Nephron (organoid): ENCODE results near the gene TOM1.
A peak's percentile ranks its signal among the peaks of the same experiment; 100 is the strongest.

Experiments
- H3K27ac Mint-ChIP-seq, 3 experiments: 2 replicates each; pipeline ENCODE4 v1.8.0; 2020; ENCODE audit warnings: mixed read lengths in 3 of 3, mild to moderate bottlenecking in 2 of 3, moderate library complexity in 1 of 3
- H3K27me3 Mint-ChIP-seq: 2 replicates; pipeline ENCODE4 v1.8.0; 2021; ENCODE audit warnings: low read depth, mild to moderate bottlenecking, moderate library complexity, mixed read lengths
- H3K36me3 Mint-ChIP-seq: 2 replicates; pipeline ENCODE4 v1.8.0; 2020; ENCODE audit warnings: low read depth, mixed read lengths
- H3K4me1 Mint-ChIP-seq: 2 replicates; pipeline ENCODE4 v1.8.0; 2020; ENCODE audit warnings: mixed read lengths
- H3K4me3 Mint-ChIP-seq, 3 experiments: 2 replicates each; pipeline ENCODE4 v1.8.0; 2020; ENCODE audit warnings: mild to moderate bottlenecking in 3 of 3, mixed read lengths in 3 of 3, moderate library complexity in 2 of 3
- H3K9me3 Mint-ChIP-seq: 2 replicates; pipeline ENCODE4 v1.8.0; 2020; ENCODE audit warnings: mixed read lengths
- CTCF ChIP-seq, 3 experiments: fragments of 200-600 bp; sonication (generic); IDR thresholded peaks; one replicate each; pipeline ENCODE4 v1.5.0; 2021; ENCODE audit warnings: antibody characterized with exemption in 3 of 3; ENCODE audit not compliant: unreplicated experiment in 3 of 3

Gene TOM1

GRCh38 chr22:35301372-35301874 is 1.7 kb downstream of the TOM1 start:
- Mint-ChIP-seq H3K27me3 (peaks cover 4% of the 10 kb centered on the region), H3K9me3 (no peaks in the 10 kb centered on the region), H3K4me1 (peaks cover 27% of the 10 kb centered on the region), H3K36me3 (peaks cover 14% of the 10 kb centered on the region), H3K27ac (peak overlapping the region; percentile 42 to 94 (median 52)), H3K4me3 (peak overlapping the region; percentile 88 to 96 (median 94))
- TF ChIP-seq CTCF (IDR thresholded peaks at IDR 0.05; ENCODE audit: unreplicated experiment in 3 of 3): no peak

GRCh38 chr22:35303029-35303624 is 3.4 kb downstream of the TOM1 start:
- peaks cover 4% of the 10 kb centered on the region for H3K27me3 Mint-ChIP-seq
- peak overlapping the region in 1 of 3 experiments; percentile 5 for H3K27ac Mint-ChIP-seq
- H3K4me3 Mint-ChIP-seq: peak overlapping the region; percentile 44 to 84 (median 53)
- H3K36me3 Mint-ChIP-seq: peaks cover 8% of the 10 kb centered on the region
- no peaks in the 10 kb centered on the region for H3K9me3 Mint-ChIP-seq
- peaks cover 43% of the 10 kb centered on the region for H3K4me1 Mint-ChIP-seq
- no peak for TF ChIP-seq CTCF (IDR thresholded peaks at IDR 0.05; ENCODE audit: unreplicated experiment in 3 of 3)

GRCh38 chr22:35305525-35306070 is 5.9 kb downstream of the TOM1 start:
- peaks cover 56% of the 10 kb centered on the region for H3K4me1 Mint-ChIP-seq
- H3K9me3 Mint-ChIP-seq: no peaks in the 10 kb centered on the region
- H3K27me3 Mint-ChIP-seq: peaks cover 4% of the 10 kb centered on the region
- H3K36me3 Mint-ChIP-seq: peaks cover 8% of the 10 kb centered on the region
- no peak overlapping the region for H3K4me3 Mint-ChIP-seq
- H3K27ac Mint-ChIP-seq: no peak overlapping the region
- TF ChIP-seq CTCF (IDR thresholded peaks at IDR 0.05; ENCODE audit: unreplicated experiment in 3 of 3): no peak

- TF ChIP-seq CTCF (IDR thresholded peaks at IDR 0.05; ENCODE audit: unreplicated experiment in 3 of 3): no peak
- Mint-ChIP-seq H3K27me3 (peaks cover 4% of the 10 kb centered on the region), H3K4me1 (peaks cover 60% of the 10 kb centered on the region), H3K4me3 (no peak overlapping the region), H3K9me3 (no peaks in the 10 kb centered on the region), H3K36me3 (peaks cover 8% of the 10 kb centered on the region), H3K27ac (peak overlapping the region in 2 of 3 experiments; percentile 48 to 70)
These were observed 6.8 kb downstream of the TOM1 start for GRCh38 chr22:35306350-35306967.

GRCh38 chr22:35307372-35307771 is 7.7 kb downstream of the TOM1 start:
- TF ChIP-seq CTCF (IDR thresholded peaks at IDR 0.05; ENCODE audit: unreplicated experiment in 3 of 3): no peak
- H3K9me3 Mint-ChIP-seq: no peaks in the 10 kb centered on the region
- H3K27ac Mint-ChIP-seq: peak overlapping the region in 2 of 3 experiments; percentile 3 to 19
- H3K4me1 Mint-ChIP-seq: peaks cover 62% of the 10 kb centered on the region
- peaks cover 8% of the 10 kb centered on the region for H3K36me3 Mint-ChIP-seq
- no peak overlapping the region for H3K4me3 Mint-ChIP-seq
- H3K27me3 Mint-ChIP-seq: peaks cover 4% of the 10 kb centered on the region
